ENCODE data around the gene COG6.

GRCh38 chr13:39781381-39781780 lies 125.9 kb downstream of the COG6 start:
- TF ChIP-seq EP300 (IDR thresholded peaks at IDR 0.05) (no peak), POLR2A (IDR thresholded peaks at IDR 0.05) (no peak)

Data from suprapubic skin (tissue), 2 donors.